Astrocyte (in vitro differentiated cells and primary cell): ENCODE results near the gene B3GNT5. TPM values are rescaled to one million over a fixed set of nuclear protein-coding genes. Genes with fewer than 3 reads are reported as not detected.
A peak's percentile ranks its signal among the peaks of the same experiment; 100 is the strongest.

Experiments
- DNase-seq: peaks from one replicate; pipeline ENCODE4 v3.0.0-alpha.2; 2010; ENCODE audit warnings: low read depth
- FAIRE-seq: peaks from 2 replicates; lab custom pipeline; 2011; peaks lifted over from hg19 to GRCh38; lab: Jason Lieb, UNC
- H2AFZ ChIP-seq: 2 replicates; pipeline ENCODE4 v1.6.0; 2012; ENCODE audit warnings: low read depth, low read length, inconsistent platforms
- H3K27ac ChIP-seq: 2 replicates; pipeline ENCODE4 v1.5.1; 2011; ENCODE audit warnings: low read depth, low read length, inconsistent platforms
- H3K27me3 ChIP-seq: 2 replicates; pipeline ENCODE4 v1.6.0; 2011; ENCODE audit warnings: low read length, inconsistent platforms; ENCODE audit not compliant: insufficient read depth
- H3K36me3 ChIP-seq: 2 replicates; pipeline ENCODE4 v1.5.1; 2011; ENCODE audit warnings: low read length, inconsistent platforms; ENCODE audit not compliant: insufficient read depth
- H3K4me1 ChIP-seq: 2 replicates; pipeline ENCODE4 v1.5.1; 2011; ENCODE audit warnings: low read length, inconsistent platforms; ENCODE audit not compliant: insufficient read depth
- H3K4me2 ChIP-seq: 2 replicates; pipeline ENCODE4 v1.6.0; 2012; ENCODE audit warnings: low read length, inconsistent platforms
- H3K4me3 ChIP-seq: 2 replicates; pipeline ENCODE4 v1.5.1; 2011; ENCODE audit warnings: low read depth, mild to moderate bottlenecking, low read length, inconsistent platforms; ENCODE audit not compliant: insufficient read depth
- H3K79me2 ChIP-seq: 2 replicates; pipeline ENCODE4 v1.6.0; 2012; ENCODE audit warnings: mild to moderate bottlenecking, low read length, inconsistent platforms; ENCODE audit not compliant: insufficient read depth
- H3K9ac ChIP-seq: 2 replicates; pipeline ENCODE4 v1.6.0; 2012; ENCODE audit warnings: mild to moderate bottlenecking, low read length, inconsistent platforms
- H3K9me3 ChIP-seq: 2 replicates; pipeline ENCODE4 v1.5.1; 2012; ENCODE audit warnings: low read depth, mild to moderate bottlenecking, low read length, inconsistent platforms; ENCODE audit not compliant: insufficient read depth
- H4K20me1 ChIP-seq: 2 replicates; pipeline ENCODE4 v1.6.0; 2012; ENCODE audit warnings: low read length, inconsistent platforms; ENCODE audit not compliant: insufficient read depth
- H3K27ac Mint-ChIP-seq: one replicate; pipeline ENCODE4 v1.8.0; 2021; ENCODE audit warnings: mild to moderate bottlenecking, mixed read lengths; ENCODE audit not compliant: unreplicated experiment
- H3K27me3 Mint-ChIP-seq: one replicate; pipeline ENCODE4 v1.8.0; 2021; ENCODE audit warnings: low read depth, mixed read lengths; ENCODE audit not compliant: unreplicated experiment
- H3K36me3 Mint-ChIP-seq: one replicate; pipeline ENCODE4 v1.8.0; 2021; ENCODE audit warnings: low read depth, mixed read lengths; ENCODE audit not compliant: unreplicated experiment
- H3K4me1 Mint-ChIP-seq: one replicate; pipeline ENCODE4 v1.8.0; 2021; ENCODE audit warnings: low read depth, mixed read lengths; ENCODE audit not compliant: unreplicated experiment
- H3K4me3 Mint-ChIP-seq: one replicate; pipeline ENCODE4 v1.8.0; 2021; ENCODE audit warnings: mild to moderate bottlenecking, moderate library complexity, mixed read lengths; ENCODE audit not compliant: unreplicated experiment
- H3K9me3 Mint-ChIP-seq: one replicate; pipeline ENCODE4 v1.8.0; 2021; ENCODE audit warnings: mild to moderate bottlenecking, mixed read lengths; ENCODE audit not compliant: unreplicated experiment
- CTCF ChIP-seq: IDR thresholded peaks from 2 replicates; pipeline ENCODE4 v1.5.1; 2011; ENCODE audit warnings: low read depth, mild to moderate bottlenecking, inconsistent platforms, low read length, moderate library complexity; ENCODE audit not compliant: insufficient read depth
- EZH2 ChIP-seq: IDR thresholded peaks from 2 replicates; pipeline ENCODE4 v1.6.1; 2012; ENCODE audit warnings: mild to moderate bottlenecking, low read length, inconsistent platforms; ENCODE audit not compliant: insufficient read depth
- total RNA-seq: library from RNA; stranded (reverse); gene quantifications from 2 replicates; pipeline ENCODE4 v1.2.1, GENCODE V29; 2021

The B3GNT5 gene
- total RNA-seq, 1 donor from 2014 or later = 15.8 TPM

DNA sequence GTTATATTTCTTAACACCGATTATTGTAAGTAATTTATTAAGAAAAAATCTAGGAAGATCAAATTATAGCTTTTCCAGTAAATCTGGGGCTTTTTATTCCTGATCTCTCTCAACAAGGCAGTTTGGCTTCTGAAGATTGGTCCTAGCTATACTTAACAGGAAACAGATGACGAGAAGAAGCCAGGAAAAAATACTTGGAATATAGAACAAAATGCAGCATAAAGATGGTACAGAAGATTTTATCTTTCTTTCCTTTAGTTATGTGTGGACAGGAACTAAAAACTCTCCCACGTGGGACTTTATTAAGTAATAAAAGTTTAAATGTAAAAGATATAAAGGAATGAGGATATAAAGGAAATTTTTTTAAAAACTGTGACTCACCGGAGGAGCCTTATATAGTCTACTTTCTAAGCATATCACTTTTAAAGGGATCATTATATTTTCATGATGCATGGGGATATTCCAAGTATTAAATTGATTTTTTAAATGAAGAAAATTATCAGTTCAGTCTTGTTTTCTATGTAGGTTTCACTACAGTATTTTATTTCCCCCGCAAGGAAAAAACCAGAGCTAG lies 8.2 kb downstream of the B3GNT5 start:
- Mint-ChIP-seq H3K27me3 (no peaks in the 10 kb centered on the region), H3K36me3 (no peaks in the 10 kb centered on the region), H3K4me3 (no peak overlapping the region), H3K4me1 (peaks cover 20% of the 10 kb centered on the region), H3K9me3 (no peaks in the 10 kb centered on the region), H3K27ac (no peak overlapping the region)
- no peak overlapping the region for H3K27ac ChIP-seq
- DNase-seq = no peak
- H2AFZ ChIP-seq = no peak overlapping the region
- no peaks in the 10 kb centered on the region for H4K20me1 ChIP-seq
- H3K9me3 ChIP-seq = no peaks in the 10 kb centered on the region
- H3K27me3 ChIP-seq = no peaks in the 10 kb centered on the region
- H3K4me2 ChIP-seq = no peak overlapping the region
- peaks cover 21% of the 10 kb centered on the region for H3K4me1 ChIP-seq
- no peak for FAIRE-seq
- H3K4me3 ChIP-seq = no peak overlapping the region
- H3K9ac ChIP-seq = no peak overlapping the region
- no peaks in the 10 kb centered on the region for H3K36me3 ChIP-seq
- peaks cover 51% of the 10 kb centered on the region for H3K79me2 ChIP-seq
- TF ChIP-seq EZH2 (no peak), CTCF (no peak)

- H3K9me3 Mint-ChIP-seq = no peaks in the 10 kb centered on the region
- TF ChIP-seq EZH2 (no peak), CTCF (no peak)
- no peaks in the 10 kb centered on the region for H3K36me3 Mint-ChIP-seq
- H3K4me2 ChIP-seq = no peak overlapping the region
- no peaks in the 10 kb centered on the region for H4K20me1 ChIP-seq
- H2AFZ ChIP-seq = no peak overlapping the region
- H3K4me1 Mint-ChIP-seq = peaks cover 21% of the 10 kb centered on the region
- no peaks in the 10 kb centered on the region for H3K36me3 ChIP-seq
- peak overlapping the region; percentile 21 for H3K27ac Mint-ChIP-seq
- no peak overlapping the region for H3K9ac ChIP-seq
- DNase-seq = no peak
- H3K4me1 ChIP-seq = peaks cover 24% of the 10 kb centered on the region
- H3K9me3 ChIP-seq = no peaks in the 10 kb centered on the region
- no peak for FAIRE-seq
- no peak overlapping the region for H3K27ac ChIP-seq
- no peaks in the 10 kb centered on the region for H3K27me3 Mint-ChIP-seq
- no peak overlapping the region for H3K4me3 Mint-ChIP-seq
- no peaks in the 10 kb centered on the region for H3K27me3 ChIP-seq
- no peak overlapping the region for H3K4me3 ChIP-seq
- H3K79me2 ChIP-seq = peaks cover 48% of the 10 kb centered on the region
Measured at GRCh38 chr3:183262875-183263378, 9.9 kb downstream of the B3GNT5 start.

- peaks cover 24% of the 10 kb centered on the region for H3K4me1 ChIP-seq
- peaks cover 49% of the 10 kb centered on the region for H3K79me2 ChIP-seq
- FAIRE-seq (no peak), DNase-seq (no peak)
- no peaks in the 10 kb centered on the region for H4K20me1 ChIP-seq
- H3K4me3 ChIP-seq = no peak overlapping the region
- Mint-ChIP-seq H3K4me1 (peaks cover 26% of the 10 kb centered on the region), H3K36me3 (no peaks in the 10 kb centered on the region), H3K27me3 (no peaks in the 10 kb centered on the region), H3K4me3 (no peak overlapping the region), H3K9me3 (no peaks in the 10 kb centered on the region), H3K27ac (no peak overlapping the region)
- H3K36me3 ChIP-seq = no peaks in the 10 kb centered on the region
- H3K4me2 ChIP-seq = no peak overlapping the region
- H3K9ac ChIP-seq = peak overlapping the region; percentile 75
- no peak for TF ChIP-seq EZH2
- no peak for TF ChIP-seq CTCF
- no peak overlapping the region for H2AFZ ChIP-seq
- no peaks in the 10 kb centered on the region for H3K9me3 ChIP-seq
- H3K27ac ChIP-seq = no peak overlapping the region
- H3K27me3 ChIP-seq = no peaks in the 10 kb centered on the region
Measured at GRCh38 chr3:183264268-183264667, 11.2 kb downstream of the B3GNT5 start.
